Liver (tissue), 9 donors: ENCODE measurements around the gene TBL2. TPM values are rescaled to one million over a fixed set of nuclear protein-coding genes. Genes with fewer than 3 reads are reported as not detected.

Experiments used
- DNase-seq: peaks from one replicate; pipeline ENCODE4 v3.0.0-alpha.2; 2017; ENCODE audit warnings: low spot score
- H3K27ac ChIP-seq, 2 donors: one replicate each; pipeline ENCODE4 v1.7.0; 2013; ENCODE audit warnings: inconsistent platforms in 2 of 2, low read length in 2 of 2, control low read depth in 1 of 2, low read depth in 1 of 2, mild to moderate bottlenecking in 1 of 2
- H3K27me3 ChIP-seq, 4 donors: one replicate each; pipeline versions ENCODE4 v1.6.1 to v1.7.0; 2013; ENCODE audit warnings: low read length in 3 of 4, inconsistent platforms in 1 of 4, mild to moderate bottlenecking in 1 of 4, moderate library complexity in 1 of 4; ENCODE audit not compliant: control insufficient read depth in 4 of 4, insufficient read depth in 4 of 4
- H3K36me3 ChIP-seq, 4 donors: one replicate each; pipeline versions ENCODE4 v1.6.1 to v1.7.0; 2013; ENCODE audit warnings: low read length in 3 of 4, mild to moderate bottlenecking in 3 of 4, low read depth in 1 of 4, moderate library complexity in 1 of 4; ENCODE audit not compliant: control insufficient read depth in 4 of 4, insufficient read depth in 3 of 4
- H3K4me1 ChIP-seq, 4 donors: one replicate each; pipeline versions ENCODE4 v1.6.1 to v1.7.0; 2013; ENCODE audit warnings: low read length in 3 of 4, mild to moderate bottlenecking in 3 of 4, moderate library complexity in 1 of 4; ENCODE audit not compliant: control insufficient read depth in 4 of 4, insufficient read depth in 4 of 4
- H3K4me3 ChIP-seq, 3 donors: one replicate each; pipeline versions ENCODE4 v1.6.1 to v1.7.0; 2013; ENCODE audit warnings: low read length in 3 of 3, control low read depth in 1 of 3, low read depth in 1 of 3, mild to moderate bottlenecking in 1 of 3
- H3K9ac ChIP-seq, 2 donors: one replicate each; pipeline ENCODE4 v1.7.0; 2013; ENCODE audit warnings: low read length in 2 of 2, mild to moderate bottlenecking in 2 of 2, moderate library complexity in 2 of 2, control low read depth in 1 of 2, low read depth in 1 of 2
- H3K9me3 ChIP-seq, 4 donors: one replicate each; pipeline versions ENCODE4 v1.6.1 to v1.7.0; 2013; ENCODE audit warnings: low read length in 3 of 4; ENCODE audit not compliant: control insufficient read depth in 4 of 4
- ATF3 ChIP-seq: IDR thresholded peaks from 2 replicates; pipeline ENCODE4 v1.6.1; 2016; ENCODE audit warnings: antibody characterized with exemption
- CTCF ChIP-seq: fragments of 150-350 bp; IDR thresholded peaks from 2 replicates; pipeline ENCODE4 v1.5.1; 2017; ENCODE audit warnings: improper control_type of control experiment, low read depth, low read length; ENCODE audit not compliant: missing input control
- EGR1 ChIP-seq, 2 donors: IDR thresholded peaks; 2 replicates each; pipeline ENCODE4 v1.6.1; 2016 to 2018; ENCODE audit warnings: antibody characterized with exemption in 2 of 2, low read depth in 2 of 2
- FOXA2 ChIP-seq: IDR thresholded peaks from 2 replicates; pipeline ENCODE4 v1.6.1; 2016; ENCODE audit warnings: antibody characterized with exemption
- GABPA ChIP-seq, 2 donors: IDR thresholded peaks in 1 of 2; conservative IDR thresholded peaks in 1 of 2; 2 replicates each; pipeline ENCODE4 v1.6.1; 2016; ENCODE audit warnings: antibody characterized with exemption in 2 of 2, mild to moderate bottlenecking in 1 of 2, moderate library complexity in 1 of 2
- HNF4A ChIP-seq, 2 donors: conservative IDR thresholded peaks; 2 replicates each; pipeline ENCODE4 v1.6.1; 2016; ENCODE audit warnings: antibody characterized with exemption in 2 of 2, mild to moderate bottlenecking in 2 of 2
- HNF4G ChIP-seq: IDR thresholded peaks from 2 replicates; pipeline ENCODE4 v1.6.1; 2016; ENCODE audit warnings: antibody characterized with exemption
- JUND ChIP-seq, 2 donors: IDR thresholded peaks; 2 replicates each; pipeline ENCODE4 v1.6.1; 2016; ENCODE audit warnings: antibody characterized with exemption in 2 of 2
- NR2F2 ChIP-seq: IDR thresholded peaks from 2 replicates; pipeline ENCODE4 v1.6.1; 2016; ENCODE audit warnings: antibody characterized with exemption
- RAD21 ChIP-seq, 2 donors: IDR thresholded peaks; 2 replicates each; pipeline ENCODE4 v1.6.1; 2016; ENCODE audit warnings: antibody characterized with exemption in 2 of 2, mild to moderate bottlenecking in 2 of 2
- REST ChIP-seq: IDR thresholded peaks from 2 replicates; pipeline ENCODE4 v1.6.1; 2016; ENCODE audit warnings: antibody characterized with exemption, mild to moderate bottlenecking
- RXRA ChIP-seq, 2 donors: IDR thresholded peaks; 2 replicates each; pipeline ENCODE4 v1.6.1; 2017 to 2018; ENCODE audit warnings: antibody characterized with exemption in 2 of 2, mild to moderate bottlenecking in 1 of 2
- SP1 ChIP-seq: IDR thresholded peaks from 2 replicates; pipeline ENCODE4 v1.6.1; 2018; ENCODE audit warnings: antibody characterized with exemption, mild to moderate bottlenecking
- TAF1 ChIP-seq: conservative IDR thresholded peaks from 2 replicates; pipeline ENCODE4 v1.6.1; 2016; ENCODE audit warnings: antibody characterized with exemption, mild to moderate bottlenecking
- YY1 ChIP-seq: IDR thresholded peaks from 2 replicates; pipeline ENCODE4 v1.6.1; 2016; ENCODE audit warnings: antibody characterized with exemption, mild to moderate bottlenecking
- ZBTB33 ChIP-seq: IDR thresholded peaks from 2 replicates; pipeline ENCODE4 v1.6.1; 2016; ENCODE audit warnings: antibody characterized with exemption
- WGBS: extraction: QIAGEN DNeasy Blood & Tissue Kit; methylation state at CpG from one replicate; pipeline ENCODE4 v1.1.7; 2013; 5-methylcytosine and 5-hydroxymethylcytosine counted together
- polyA plus RNA-seq, 2 donors: library from polyadenylated mRNA; stranded (reverse) in 1 of 2; unstranded in 1 of 2; fragments of 200-250 nt in 1 of 2; fragments of >200 nt in 1 of 2; fragmentation: Nextera tagmentation in 1 of 2; extraction: Ambion mirVana in 1 of 2; gene quantifications; one replicate each; pipeline versions ENCODE4 v1.2.1 to v1.2.3, GENCODE V29; 2013 to 2015
- total RNA-seq, 2 donors: library from RNA; depleted of rRNA; stranded (reverse); fragments of >200 nt; gene quantifications; one replicate each; pipeline ENCODE4 v1.2.3, GENCODE V29; 2014
- donor health status: healthy.
- donor health status: healthy.
- donor health status: healthy.
- donor health status: healthy.
- donor health status: healthy.

TBL2 gene
- total and polyA plus RNA-seq, 4 donors: 10.9 to 36.6 (median 19.0) TPM

- no peaks in the 10 kb centered on the region for H3K9me3 ChIP-seq
- peaks cover 0 to 2% (median under 1%) of the 10 kb centered on the region in 4 donors for H3K36me3 ChIP-seq
- H3K27ac ChIP-seq: peak overlapping the region; percentile 98
- H3K27me3 ChIP-seq: no peaks in the 10 kb centered on the region
- peak overlapping the region; percentile 66 to 89 for H3K9ac ChIP-seq
- peaks cover 0 to 18% (median 16%) of the 10 kb centered on the region in 4 donors for H3K4me1 ChIP-seq
- TF ChIP-seq GABPA (IDR thresholded peaks at IDR 0.05 in 1 of 2, conservative IDR thresholded peaks at IDR 0.05 in 1 of 2) (peak in 1 of 2 donors; percentile 60), NR2F2 (no peak), RAD21 (IDR thresholded peaks at IDR 0.05) (peak in 1 of 2 donors; percentile 60), FOXA2 (no peak), EGR1 (IDR thresholded peaks at IDR 0.05; ENCODE audit: low read depth in 2 of 2) (no peak), JUND (IDR thresholded peaks at IDR 0.05) (no peak), SP1 (peak; percentile 41), HNF4A (conservative IDR thresholded peaks at IDR 0.05) (no peak), RXRA (IDR thresholded peaks at IDR 0.05) (no peak), YY1 (peak; percentile 12)
- H3K4me3 ChIP-seq: peak overlapping the region; percentile 76 to 97 (median 91)
- WGBS: under 1% methylated on average over 36 of the region's 36 CpGs
- DNase-seq: peak; percentile 91
Measured at GRCh38 chr7:73557108-73557396, 21.3 kb downstream of the TBL2 start.

GRCh38 chr7:73556208-73557107, 21.9 kb downstream of the TBL2 start:
- no peak for DNase-seq
- peaks cover 2 to 4% (median 2%) of the 10 kb centered on the region in 4 donors for H3K36me3 ChIP-seq
- peak overlapping the region; percentile 66 to 89 for H3K9ac ChIP-seq
- H3K27me3 ChIP-seq: no peaks in the 10 kb centered on the region
- WGBS: 26% methylated on average over 28 of the region's 28 CpGs
- peaks cover 0 to 18% (median 16%) of the 10 kb centered on the region in 4 donors for H3K4me1 ChIP-seq
- TF ChIP-seq CTCF (no peak), HNF4A (conservative IDR thresholded peaks at IDR 0.05) (no peak), REST (no peak), GABPA (IDR thresholded peaks at IDR 0.05 in 1 of 2, conservative IDR thresholded peaks at IDR 0.05 in 1 of 2) (no peak), ATF3 (no peak), JUND (IDR thresholded peaks at IDR 0.05) (no peak), TAF1 (no peak), FOXA2 (no peak), RAD21 (IDR thresholded peaks at IDR 0.05) (no peak), YY1 (no peak), NR2F2 (no peak), ZBTB33 (no peak), HNF4G (no peak)
- H3K4me3 ChIP-seq: peak overlapping the region; percentile 76 to 97 (median 91)
- H3K9me3 ChIP-seq: no peaks in the 10 kb centered on the region
- peak overlapping the region; percentile 78 to 98 for H3K27ac ChIP-seq
